Thymus (tissue), 11 donors: ENCODE data around the gene AP5B1. TPM values are rescaled to one million over a fixed set of nuclear protein-coding genes. Genes with fewer than 3 reads are reported as not detected.
"Not testable (repeated sequence)": the region's sequence is repeated elsewhere in the genome, so short reads cannot be mapped to it uniquely, and the experiment has no call there.

ENCODE experiments used
- DNase-seq, 9 donors: peaks; one replicate each; pipeline ENCODE4 v3.0.0-alpha.2; 2013; ENCODE audit warnings: low spot score in 9 of 9, low read depth in 6 of 9, missing footprints in 1 of 9
- H3K27ac ChIP-seq, 2 donors: one replicate each; pipeline ENCODE4 v1.5.1; 2013; ENCODE audit warnings: control low read depth in 1 of 2, low read depth in 1 of 2, low read length in 1 of 2, mild to moderate bottlenecking in 1 of 2, moderate library complexity in 1 of 2
- H3K27me3 ChIP-seq, 2 donors: one replicate each; pipeline ENCODE4 v1.5.1; 2013; ENCODE audit warnings: low read length in 1 of 2; ENCODE audit not compliant: control insufficient read depth in 2 of 2, insufficient read depth in 1 of 2
- H3K36me3 ChIP-seq, 2 donors: one replicate each; pipeline ENCODE4 v1.5.1; 2013; ENCODE audit warnings: low read length in 1 of 2, mild to moderate bottlenecking in 1 of 2, moderate library complexity in 1 of 2; ENCODE audit not compliant: control insufficient read depth in 2 of 2, insufficient read depth in 2 of 2
- H3K4me1 ChIP-seq, 2 donors: one replicate each; pipeline ENCODE4 v1.5.1; 2013; ENCODE audit warnings: low read length in 2 of 2; ENCODE audit not compliant: control insufficient read depth in 2 of 2, insufficient read depth in 2 of 2
- H3K4me3 ChIP-seq, 2 donors: one replicate each; pipeline ENCODE4 v1.5.1; 2013; ENCODE audit warnings: low read length in 2 of 2, control low read depth in 1 of 2, mild to moderate bottlenecking in 1 of 2
- H3K9me3 ChIP-seq, 2 donors: one replicate each; pipeline ENCODE4 v1.5.1; 2013; ENCODE audit warnings: low read length in 1 of 2, mild to moderate bottlenecking in 1 of 2; ENCODE audit not compliant: control insufficient read depth in 2 of 2, insufficient read depth in 1 of 2
- WGBS: extraction: QIAGEN DNeasy Blood & Tissue Kit; methylation state at CpG from one replicate; pipeline ENCODE4 v1.1.7; 2013; 5-methylcytosine and 5-hydroxymethylcytosine counted together
- polyA plus RNA-seq: library from polyadenylated mRNA; stranded (reverse); fragments of 200-250 nt; gene quantifications from one replicate; pipeline ENCODE4 v1.2.3, GENCODE V29; 2013
- total RNA-seq: library from RNA; stranded (reverse); fragments of 120-200 nt; gene quantifications from one replicate; pipeline ENCODE4 v1.2.4, GENCODE V29; 2013
- donor health status: healthy.

AP5B1 gene
- total and polyA plus RNA-seq, 2 donors = 5.3 to 7.6 TPM

GRCh38 chr11:65735111-65735510 lies 45.7 kb downstream of the AP5B1 start:
- H3K9me3 ChIP-seq, H3K27ac ChIP-seq, H3K4me1 ChIP-seq, H3K27me3 ChIP-seq, H3K4me3 ChIP-seq, H3K36me3 ChIP-seq, DNase-seq: not testable (repeated sequence)
- WGBS = 92% methylated on average over 4 of the region's 4 CpGs

GRCh38 chr11:65730461-65730860 lies 50.3 kb downstream of the AP5B1 start:
- Histone ChIP-seq H3K9me3 (peaks cover 0 to 2% of the 10 kb centered on the region in 2 donors), H3K4me3 (no peak overlapping the region), H3K27me3 (peaks cover 0 to 16% of the 10 kb centered on the region in 2 donors), H3K27ac (no peak overlapping the region), H3K4me1 (no peaks in the 10 kb centered on the region), H3K36me3 (no peaks in the 10 kb centered on the region)
- 88% methylated on average over 5 of the region's 5 CpGs for WGBS
- DNase-seq = no peak

- H3K9me3 ChIP-seq = peaks cover 0 to 2% of the 10 kb centered on the region in 2 donors
- 96% methylated on average over 15 of the region's 15 CpGs for WGBS
- H3K36me3 ChIP-seq = no peaks in the 10 kb centered on the region
- no peak overlapping the region for H3K27ac ChIP-seq
- DNase-seq = no peak
- no peaks in the 10 kb centered on the region for H3K4me1 ChIP-seq
- H3K4me3 ChIP-seq = no peak overlapping the region
- H3K27me3 ChIP-seq = peaks cover 0 to 16% of the 10 kb centered on the region in 2 donors
Observed at GRCh38 chr11:65727865-65728264, 52.9 kb downstream of the AP5B1 start.

GRCh38 chr11:65726660-65727059 lies 54.1 kb downstream of the AP5B1 start:
- Histone ChIP-seq H3K27ac (no peak overlapping the region), H3K9me3 (peaks cover 0 to 2% of the 10 kb centered on the region in 2 donors), H3K4me3 (no peak overlapping the region), H3K27me3 (peaks cover 0 to 13% of the 10 kb centered on the region in 2 donors), H3K4me1 (no peaks in the 10 kb centered on the region), H3K36me3 (no peaks in the 10 kb centered on the region)
- no peak for DNase-seq
- WGBS = 87% methylated on average over 6 of the region's 6 CpGs

Other genes with a start within 250 kb of the AP5B1 start
- gene LTBP3, start 222.6 kb downstream of the AP5B1 start, total RNA-seq = 13.3 TPM
- 64.6 TPM for gene LTBP3, start 222.6 kb downstream of the AP5B1 start, polyA plus RNA-seq
- gene ZNRD2, start 210.5 kb downstream of the AP5B1 start, total RNA-seq = 40.7 TPM
- 38.0 TPM for gene ZNRD2, start 210.5 kb downstream of the AP5B1 start, polyA plus RNA-seq
- gene FAM89B, start 208.4 kb downstream of the AP5B1 start, total RNA-seq = 47.2 TPM
- 62.2 TPM for gene FAM89B, start 208.4 kb downstream of the AP5B1 start, polyA plus RNA-seq
- gene EHBP1L1, start 204.9 kb downstream of the AP5B1 start, total RNA-seq = 19.9 TPM
- 66.5 TPM for gene EHBP1L1, start 204.9 kb downstream of the AP5B1 start, polyA plus RNA-seq
- 0.66 TPM for gene KCNK7, start 185.2 kb downstream of the AP5B1 start, total RNA-seq
- gene KCNK7, start 185.2 kb downstream of the AP5B1 start, polyA plus RNA-seq = 3.8 TPM
- 21.9 TPM for gene MAP3K11, start 166.8 kb downstream of the AP5B1 start, total RNA-seq
- gene MAP3K11, start 166.8 kb downstream of the AP5B1 start, polyA plus RNA-seq = 61.0 TPM
- 7.4 TPM for gene PCNX3, start 165.2 kb downstream of the AP5B1 start, total RNA-seq
- 23.4 TPM for gene PCNX3, start 165.2 kb downstream of the AP5B1 start, polyA plus RNA-seq
- 51.9 TPM for gene SIPA1, start 142.9 kb downstream of the AP5B1 start, total RNA-seq
- 153 TPM for gene SIPA1, start 142.9 kb downstream of the AP5B1 start, polyA plus RNA-seq
- 17.1 TPM for gene RELA, start 118.1 kb downstream of the AP5B1 start, total RNA-seq
- gene RELA, start 118.1 kb downstream of the AP5B1 start, polyA plus RNA-seq = 41.9 TPM
- gene KAT5, start 68.7 kb downstream of the AP5B1 start, total RNA-seq = 53.5 TPM
- gene KAT5, start 68.7 kb downstream of the AP5B1 start, polyA plus RNA-seq = 104 TPM
- 85.9 TPM for gene RNASEH2C, start 60.2 kb downstream of the AP5B1 start, total RNA-seq
- 49.4 TPM for gene RNASEH2C, start 60.2 kb downstream of the AP5B1 start, polyA plus RNA-seq
- 0.47 TPM for gene OVOL1, start 6.1 kb upstream of the AP5B1 start, total RNA-seq
- 1.3 TPM for gene OVOL1, start 6.1 kb upstream of the AP5B1 start, polyA plus RNA-seq
- 0.38 TPM for gene SNX32, start 53.0 kb upstream of the AP5B1 start, total RNA-seq
- 1.1 TPM for gene SNX32, start 53.0 kb upstream of the AP5B1 start, polyA plus RNA-seq
- 1,006 TPM for gene CFL1, start 77.2 kb upstream of the AP5B1 start, total RNA-seq
- 673 TPM for gene CFL1, start 77.2 kb upstream of the AP5B1 start, polyA plus RNA-seq
- gene MUS81, start 79.5 kb upstream of the AP5B1 start, total RNA-seq = 46.8 TPM
- gene MUS81, start 79.5 kb upstream of the AP5B1 start, polyA plus RNA-seq = 127 TPM
- gene EFEMP2, start 91.8 kb upstream of the AP5B1 start, total RNA-seq = 11.9 TPM
- 41.8 TPM for gene EFEMP2, start 91.8 kb upstream of the AP5B1 start, polyA plus RNA-seq
- gene CTSW, start 98.9 kb upstream of the AP5B1 start, total RNA-seq = 18.5 TPM
- 4.2 TPM for gene CTSW, start 98.9 kb upstream of the AP5B1 start, polyA plus RNA-seq
- gene FIBP, start 107.5 kb upstream of the AP5B1 start, total RNA-seq = 71.0 TPM
- 70.9 TPM for gene FIBP, start 107.5 kb upstream of the AP5B1 start, polyA plus RNA-seq
- gene CCDC85B, start 109.7 kb upstream of the AP5B1 start, total RNA-seq = 30.5 TPM
- gene CCDC85B, start 109.7 kb upstream of the AP5B1 start, polyA plus RNA-seq = 20.2 TPM
- gene FOSL1, start 119.4 kb upstream of the AP5B1 start, total RNA-seq = 0.14 TPM
- 3.8 TPM for gene FOSL1, start 119.4 kb upstream of the AP5B1 start, polyA plus RNA-seq
- gene C11orf68, start 138.1 kb upstream of the AP5B1 start, total RNA-seq = 11.0 TPM
- 38.8 TPM for gene C11orf68, start 138.1 kb upstream of the AP5B1 start, polyA plus RNA-seq
- 200 TPM for gene DRAP1, start 138.4 kb upstream of the AP5B1 start, total RNA-seq
- gene DRAP1, start 138.4 kb upstream of the AP5B1 start, polyA plus RNA-seq = 131 TPM
- gene TSGA10IP, start 164.5 kb upstream of the AP5B1 start, total RNA-seq = 0.09 TPM
- gene TSGA10IP, start 164.5 kb upstream of the AP5B1 start, polyA plus RNA-seq = 0.05 TPM
- 35.4 TPM for gene SART1, start 180.8 kb upstream of the AP5B1 start, total RNA-seq
- 97.5 TPM for gene SART1, start 180.8 kb upstream of the AP5B1 start, polyA plus RNA-seq
- gene EIF1AD, start 221.2 kb upstream of the AP5B1 start, total RNA-seq = 24.7 TPM
- gene EIF1AD, start 221.2 kb upstream of the AP5B1 start, polyA plus RNA-seq = 17.8 TPM
- gene BANF1, start 221.5 kb upstream of the AP5B1 start, total RNA-seq = 64.7 TPM
- 172 TPM for gene BANF1, start 221.5 kb upstream of the AP5B1 start, polyA plus RNA-seq
- gene CST6, start 231.0 kb upstream of the AP5B1 start, total RNA-seq = 0.66 TPM
- 23.0 TPM for gene CST6, start 231.0 kb upstream of the AP5B1 start, polyA plus RNA-seq
- gene CATSPER1, start 245.5 kb upstream of the AP5B1 start, total RNA-seq = 0.14 TPM
- 0.34 TPM for gene CATSPER1, start 245.5 kb upstream of the AP5B1 start, polyA plus RNA-seq